HG02763 (cell line): ENCODE data around the gene ADARB2.
"Not testable (repeated sequence)": the region's sequence is repeated elsewhere in the genome, so short reads cannot be mapped to it uniquely, and the experiment has no call there.

Source experiments
- ATAC-seq: cut with Tn5 transposase; IDR thresholded peaks from one replicate; pipeline ENCODE4 v1.9.1; 2021; ENCODE audit warnings: mild to moderate bottlenecking, moderate library complexity; ENCODE audit not compliant: unreplicated experiment

The ADARB2 gene

GRCh38 chr10:1339396-1339795 is 397.9 kb downstream of the ADARB2 start:
- no peak for ATAC-seq

GRCh38 chr10:1335642-1336041 is 401.7 kb downstream of the ADARB2 start:
- ATAC-seq, result no peak

GRCh38 chr10:1333981-1334380 is 403.3 kb downstream of the ADARB2 start:
- ATAC-seq, result no peak

- ATAC-seq, result no peak
Observed at GRCh38 chr10:1331560-1331959, 405.8 kb downstream of the ADARB2 start.

- no peak for ATAC-seq
Observed at GRCh38 chr10:1329622-1330021, 407.7 kb downstream of the ADARB2 start.

- no peak for ATAC-seq
Observed at GRCh38 chr10:1328981-1329614, 408.2 kb downstream of the ADARB2 start.

GRCh38 chr10:1328161-1328823 is 409.0 kb downstream of the ADARB2 start:
- ATAC-seq, result no peak

- ATAC-seq, result no peak
Observed at GRCh38 chr10:1327759-1328158, 409.6 kb downstream of the ADARB2 start.

GRCh38 chr10:1326514-1326913 is 410.8 kb downstream of the ADARB2 start:
- ATAC-seq, result not testable (repeated sequence)

- ATAC-seq, result no peak
Observed at GRCh38 chr10:1324903-1325302, 412.4 kb downstream of the ADARB2 start.

- no peak for ATAC-seq
Observed at GRCh38 chr10:1323951-1324350, 413.4 kb downstream of the ADARB2 start.

- no peak for ATAC-seq
Observed at GRCh38 chr10:1320739-1321320, 416.5 kb downstream of the ADARB2 start.

- ATAC-seq, result no peak
Observed at GRCh38 chr10:1316809-1317143, 420.5 kb downstream of the ADARB2 start.

- no peak for ATAC-seq
Observed at GRCh38 chr10:1316121-1316808, 421.1 kb downstream of the ADARB2 start.

GRCh38 chr10:1315178-1315577 is 422.1 kb downstream of the ADARB2 start:
- no peak for ATAC-seq

- ATAC-seq, result no peak
Observed at GRCh38 chr10:1311726-1312125, 425.6 kb downstream of the ADARB2 start.

- no peak for ATAC-seq
Observed at GRCh38 chr10:1310271-1310789, 427.0 kb downstream of the ADARB2 start.

GRCh38 chr10:1309617-1310270 is 427.6 kb downstream of the ADARB2 start:
- ATAC-seq, result no peak

- ATAC-seq, result no peak
Observed at GRCh38 chr10:1308962-1309616, 428.2 kb downstream of the ADARB2 start.

GRCh38 chr10:1308173-1308961 is 429.0 kb downstream of the ADARB2 start:
- ATAC-seq, result no peak
